Osteoblast (primary cell): ENCODE data around the gene GPC5. TPM values are rescaled to one million over a fixed set of nuclear protein-coding genes. Genes with fewer than 3 reads are reported as not detected.
A peak's percentile ranks its signal among the peaks of the same experiment; 100 is the strongest.

ENCODE experiments used
- DNase-seq: peaks from one replicate; pipeline ENCODE4 v3.0.0; 2011; ENCODE audit warnings: low spot score, mixed read lengths; ENCODE audit not compliant: insufficient read length; ENCODE audit errors: missing footprints
- H2AFZ ChIP-seq: 2 replicates; pipeline ENCODE4 v1.6.0; 2011; ENCODE audit warnings: mild to moderate bottlenecking, low read length
- H3K27ac ChIP-seq: 2 replicates; pipeline ENCODE4 v1.5.1; 2011; ENCODE audit warnings: mild to moderate bottlenecking, low read depth, low read length, moderate library complexity
- H3K27me3 ChIP-seq: 2 replicates; pipeline ENCODE4 v1.6.0; 2012; ENCODE audit warnings: mild to moderate bottlenecking, control low read depth, inconsistent platforms, low read length, moderate library complexity; ENCODE audit not compliant: insufficient read depth
- H3K36me3 ChIP-seq: 2 replicates; pipeline ENCODE4 v1.5.1; 2011; ENCODE audit warnings: mild to moderate bottlenecking, low read length, control low read depth, moderate library complexity; ENCODE audit not compliant: insufficient read depth
- H3K4me1 ChIP-seq: 2 replicates; pipeline ENCODE4 v1.5.1; 2011; ENCODE audit warnings: mild to moderate bottlenecking, low read length, control low read depth, moderate library complexity; ENCODE audit not compliant: insufficient read depth
- H3K4me2 ChIP-seq: 2 replicates; pipeline ENCODE4 v1.6.0; 2011; ENCODE audit warnings: mild to moderate bottlenecking, low read length; ENCODE audit not compliant: insufficient read depth
- H3K4me3 ChIP-seq: fragments of 200-600 bp; sonication (generic); 3 replicates; pipeline ENCODE4 v1.5.1; 2012; ENCODE audit warnings: mild to moderate bottlenecking, low read length, inconsistent platforms; ENCODE audit not compliant: insufficient read depth
- H3K79me2 ChIP-seq: 2 replicates; pipeline ENCODE4 v1.6.0; 2012; ENCODE audit warnings: mild to moderate bottlenecking, low read length, control low read depth, inconsistent platforms; ENCODE audit not compliant: insufficient read depth
- H3K9me3 ChIP-seq: 2 replicates; pipeline ENCODE4 v1.5.1; 2011; ENCODE audit warnings: low read depth, low read length, control low read depth
- H4K20me1 ChIP-seq: 2 replicates; pipeline ENCODE4 v1.6.0; 2012; ENCODE audit warnings: mild to moderate bottlenecking, low read length, control low read depth; ENCODE audit not compliant: insufficient read depth
- total RNA-seq: library from RNA; depleted of rRNA; stranded (reverse); fragments of >200 nt; gene quantifications from 2 replicates; pipeline ENCODE4 v1.2.3, GENCODE V29; 2012
- TF ChIP-seq, protein P1 (sequence below): IDR thresholded peaks from 2 replicates; pipeline ENCODE4 v1.5.1; 2011; ENCODE audit warnings: mild to moderate bottlenecking, low read depth, low read length, moderate library complexity; ENCODE audit errors: extremely low read depth

GPC5 gene
- total RNA-seq, 1 donor, result 0.36 TPM

DNA sequence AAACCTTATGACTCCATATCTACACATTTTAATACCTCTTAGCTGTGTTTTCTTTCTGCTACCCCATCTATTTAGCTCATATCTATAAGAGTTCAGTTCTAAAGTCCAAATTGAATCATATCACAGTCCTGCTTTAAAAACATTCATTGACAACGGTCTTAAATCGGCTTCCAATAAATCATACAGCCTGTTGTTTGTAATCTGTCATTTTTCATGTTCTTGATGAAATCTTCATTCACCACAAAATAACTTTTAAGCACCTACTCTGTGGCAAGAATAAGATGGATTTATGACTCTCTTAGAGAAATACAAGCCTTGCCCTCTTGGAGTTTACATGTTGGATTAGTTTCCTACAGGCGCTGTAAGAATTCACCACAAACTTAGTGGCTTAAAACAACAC, 1377.2 kb downstream of the GPC5 start:
- TF ChIP-seq, protein P1, sequence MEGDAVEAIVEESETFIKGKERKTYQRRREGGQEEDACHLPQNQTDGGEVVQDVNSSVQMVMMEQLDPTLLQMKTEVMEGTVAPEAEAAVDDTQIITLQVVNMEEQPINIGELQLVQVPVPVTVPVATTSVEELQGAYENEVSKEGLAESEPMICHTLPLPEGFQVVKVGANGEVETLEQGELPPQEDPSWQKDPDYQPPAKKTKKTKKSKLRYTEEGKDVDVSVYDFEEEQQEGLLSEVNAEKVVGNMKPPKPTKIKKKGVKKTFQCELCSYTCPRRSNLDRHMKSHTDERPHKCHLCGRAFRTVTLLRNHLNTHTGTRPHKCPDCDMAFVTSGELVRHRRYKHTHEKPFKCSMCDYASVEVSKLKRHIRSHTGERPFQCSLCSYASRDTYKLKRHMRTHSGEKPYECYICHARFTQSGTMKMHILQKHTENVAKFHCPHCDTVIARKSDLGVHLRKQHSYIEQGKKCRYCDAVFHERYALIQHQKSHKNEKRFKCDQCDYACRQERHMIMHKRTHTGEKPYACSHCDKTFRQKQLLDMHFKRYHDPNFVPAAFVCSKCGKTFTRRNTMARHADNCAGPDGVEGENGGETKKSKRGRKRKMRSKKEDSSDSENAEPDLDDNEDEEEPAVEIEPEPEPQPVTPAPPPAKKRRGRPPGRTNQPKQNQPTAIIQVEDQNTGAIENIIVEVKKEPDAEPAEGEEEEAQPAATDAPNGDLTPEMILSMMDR, result no peak
- Histone ChIP-seq H3K4me2 (no peak overlapping the region), H3K4me1 (no peaks in the 10 kb centered on the region), H4K20me1 (no peaks in the 10 kb centered on the region), H3K36me3 (no peaks in the 10 kb centered on the region), H3K27me3 (no peaks in the 10 kb centered on the region), H3K79me2 (no peaks in the 10 kb centered on the region), H3K9me3 (no peaks in the 10 kb centered on the region), H3K4me3 (no peak overlapping the region), H3K27ac (no peak overlapping the region), H2AFZ (no peak overlapping the region)
- no peak for DNase-seq

DNA sequence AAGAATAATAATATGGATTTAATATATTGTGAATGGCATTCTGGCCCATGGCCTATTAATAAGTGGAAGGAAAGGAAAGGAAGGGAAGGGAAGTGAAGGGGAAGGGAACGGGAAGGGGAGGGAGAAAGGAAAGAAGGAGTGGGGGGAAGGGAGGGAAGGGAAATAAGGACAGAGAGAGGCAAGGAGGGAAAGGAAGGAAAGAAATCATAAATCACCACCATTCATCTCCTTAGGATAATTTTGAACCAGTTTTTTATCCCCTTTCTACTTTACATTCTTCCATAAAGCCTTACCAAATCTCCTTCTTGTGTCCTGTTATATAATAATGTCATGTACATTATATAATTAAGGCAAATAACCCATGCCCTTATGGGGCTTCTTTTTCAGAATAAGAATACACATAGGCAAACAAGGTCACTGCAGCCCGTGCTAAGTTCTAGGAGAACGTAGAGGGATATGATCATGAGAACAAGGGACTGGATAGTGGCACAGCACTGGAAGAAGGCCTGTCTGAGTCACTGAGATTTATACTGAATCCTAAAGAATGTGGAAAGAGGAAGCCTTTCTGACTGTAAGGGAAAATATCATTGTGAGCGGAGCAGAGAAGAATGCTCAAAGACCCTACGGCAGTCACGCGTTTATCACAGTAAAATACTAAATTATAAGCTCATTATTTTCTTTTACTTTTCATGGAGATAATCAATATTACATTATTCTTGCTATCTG, 1383.7 kb downstream of the GPC5 start:
- Histone ChIP-seq H3K4me3 (no peak overlapping the region), H3K79me2 (no peaks in the 10 kb centered on the region), H3K4me1 (no peaks in the 10 kb centered on the region), H3K9me3 (no peaks in the 10 kb centered on the region), H2AFZ (no peak overlapping the region), H3K27me3 (no peaks in the 10 kb centered on the region), H3K4me2 (no peak overlapping the region), H3K27ac (no peak overlapping the region), H3K36me3 (no peaks in the 10 kb centered on the region), H4K20me1 (no peaks in the 10 kb centered on the region)
- peak; percentile 62 for DNase-seq
- TF ChIP-seq, protein P1, result no peak

DNA sequence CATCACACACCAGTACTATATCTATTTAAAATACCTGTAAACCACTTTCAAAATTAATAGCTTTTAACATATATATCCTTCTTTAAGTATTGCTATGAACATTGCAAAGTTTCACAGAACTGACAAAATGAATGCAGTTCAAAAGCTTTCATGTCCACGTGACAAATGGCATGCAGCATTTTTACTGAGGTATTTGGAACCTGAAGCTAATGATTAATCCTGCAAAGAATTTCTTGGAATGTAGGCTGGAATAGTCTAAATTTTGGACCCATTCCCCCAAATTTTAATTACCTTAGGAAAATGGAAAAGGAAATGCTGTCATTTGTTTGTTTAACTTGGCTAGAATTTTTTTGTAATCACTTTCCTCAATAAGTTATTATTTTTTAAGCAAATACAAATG, 1404.4 kb downstream of the GPC5 start:
- Histone ChIP-seq H3K4me2 (no peak overlapping the region), H3K79me2 (no peaks in the 10 kb centered on the region), H2AFZ (no peak overlapping the region), H3K4me3 (no peak overlapping the region), H3K27me3 (no peaks in the 10 kb centered on the region), H3K4me1 (peaks cover 39% of the 10 kb centered on the region), H3K36me3 (no peaks in the 10 kb centered on the region), H3K27ac (no peak overlapping the region), H3K9me3 (no peaks in the 10 kb centered on the region), H4K20me1 (no peaks in the 10 kb centered on the region)
- DNase-seq, result no peak
- TF ChIP-seq, protein P1, result no peak

DNA sequence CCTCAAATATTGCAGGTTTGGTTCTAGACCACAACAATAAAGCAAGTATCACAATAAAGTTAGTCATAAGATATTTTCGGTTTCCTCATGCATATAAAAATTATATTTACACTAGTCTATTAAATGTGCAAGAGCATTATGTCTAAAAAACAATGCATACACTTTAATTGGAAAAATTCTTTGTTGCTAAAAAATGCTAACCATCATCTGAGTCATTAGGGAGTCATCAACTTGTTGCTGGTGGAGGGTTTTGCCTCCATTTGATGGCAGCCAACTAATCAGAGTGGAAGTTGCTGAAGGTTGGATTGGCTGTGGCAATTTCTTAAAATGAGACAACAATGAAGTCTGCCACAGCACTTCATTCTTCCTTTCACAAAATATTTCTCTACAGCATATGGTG, 1405.9 kb downstream of the GPC5 start:
- no peak for DNase-seq
- Histone ChIP-seq H3K4me1 (peaks cover 39% of the 10 kb centered on the region), H3K27ac (no peak overlapping the region), H3K4me3 (no peak overlapping the region), H3K79me2 (no peaks in the 10 kb centered on the region), H3K9me3 (no peaks in the 10 kb centered on the region), H3K4me2 (no peak overlapping the region), H4K20me1 (no peaks in the 10 kb centered on the region), H3K27me3 (no peaks in the 10 kb centered on the region), H3K36me3 (no peaks in the 10 kb centered on the region), H2AFZ (no peak overlapping the region)
- TF ChIP-seq, protein P1, result no peak
